Measurements from ENCODE around the gene SLC6A13.

Gene SLC6A13

GRCh38 chr12:271161-271560, 8.5 kb upstream of the SLC6A13 start:
- no peak for TF ChIP-seq CTCF (IDR thresholded peaks at IDR 0.05; ENCODE audit: insufficient read depth, low read length, poor library complexity, severe bottlenecking)
- no peaks in the 10 kb centered on the region for H3K36me3 ChIP-seq (ENCODE audit: control insufficient read depth, insufficient read depth, low read length)
- no peak for DNase-seq (ENCODE audit: extremely low read depth, insufficient read length)
- H3K4me3 ChIP-seq (replicated peaks; ENCODE audit: low read depth, low read length) = no peak overlapping the region
- H3K27me3 ChIP-seq (replicated peaks; ENCODE audit: control insufficient read depth, insufficient read depth, low read length) = no peaks in the 10 kb centered on the region

- no peaks in the 10 kb centered on the region for H3K27me3 ChIP-seq (replicated peaks; ENCODE audit: control insufficient read depth, insufficient read depth, low read length)
- TF ChIP-seq CTCF (IDR thresholded peaks at IDR 0.05; ENCODE audit: insufficient read depth, low read length, poor library complexity, severe bottlenecking) = no peak
- DNase-seq (ENCODE audit: extremely low read depth, insufficient read length) = no peak
- no peak overlapping the region for H3K4me3 ChIP-seq (replicated peaks; ENCODE audit: low read depth, low read length)
- no peaks in the 10 kb centered on the region for H3K36me3 ChIP-seq (ENCODE audit: control insufficient read depth, insufficient read depth, low read length)
These were observed 6.6 kb upstream of the SLC6A13 start for GRCh38 chr12:269191-269590.

GRCh38 chr12:268483-268840, 5.8 kb upstream of the SLC6A13 start:
- Histone ChIP-seq H3K36me3 (ENCODE audit: control insufficient read depth, insufficient read depth, low read length) (no peaks in the 10 kb centered on the region), H3K4me3 (replicated peaks; ENCODE audit: low read depth, low read length) (no peak overlapping the region), H3K27me3 (replicated peaks; ENCODE audit: control insufficient read depth, insufficient read depth, low read length) (no peaks in the 10 kb centered on the region)
- no peak for TF ChIP-seq CTCF (IDR thresholded peaks at IDR 0.05; ENCODE audit: insufficient read depth, low read length, poor library complexity, severe bottlenecking)
- DNase-seq (ENCODE audit: extremely low read depth, insufficient read length) = no peak

- Histone ChIP-seq H3K4me3 (replicated peaks; ENCODE audit: low read depth, low read length) (no peak overlapping the region), H3K36me3 (ENCODE audit: control insufficient read depth, insufficient read depth, low read length) (no peaks in the 10 kb centered on the region), H3K27me3 (replicated peaks; ENCODE audit: control insufficient read depth, insufficient read depth, low read length) (no peaks in the 10 kb centered on the region)
- no peak for DNase-seq (ENCODE audit: extremely low read depth, insufficient read length)
- TF ChIP-seq CTCF (IDR thresholded peaks at IDR 0.05; ENCODE audit: insufficient read depth, low read length, poor library complexity, severe bottlenecking) = no peak
These were observed 5.2 kb upstream of the SLC6A13 start for GRCh38 chr12:267581-268482.

- no peaks in the 10 kb centered on the region; the same call in 1 of the 2 replicates for H3K27me3 ChIP-seq (replicated peaks; ENCODE audit: control insufficient read depth, insufficient read depth, low read length)
- no peak overlapping the region for H3K4me3 ChIP-seq (replicated peaks; ENCODE audit: low read depth, low read length)
- TF ChIP-seq CTCF (IDR thresholded peaks at IDR 0.05; ENCODE audit: insufficient read depth, low read length, poor library complexity, severe bottlenecking) = no peak
- no peaks in the 10 kb centered on the region for H3K36me3 ChIP-seq (ENCODE audit: control insufficient read depth, insufficient read depth, low read length)
- no peak for DNase-seq (ENCODE audit: extremely low read depth, insufficient read length)
These were observed 2.5 kb upstream of the SLC6A13 start for GRCh38 chr12:265096-265495.

Data from GM06990 (cell line).